NCI-H2227 (cell line): ENCODE measurements around the gene DNAI4.
"Not testable (repeated sequence)": the region's sequence is repeated elsewhere in the genome, so short reads cannot be mapped to it uniquely, and the experiment has no call there.

Source experiments
- DNase-seq: peaks from one replicate; lab custom pipeline; 2025; ENCODE audit not compliant: unreplicated experiment; lab: John Stamatoyannopoulos, UW

The DNAI4 gene

GRCh38 chr1:66848193-66848592 lies 76.5 kb downstream of the DNAI4 start:
- DNase-seq: no peak

- no peak for DNase-seq
These were observed 83.7 kb downstream of the DNAI4 start for GRCh38 chr1:66840929-66841328.

- DNase-seq: no peak
These were observed 89.7 kb downstream of the DNAI4 start for GRCh38 chr1:66834926-66835325.

GRCh38 chr1:66833112-66833511 lies 91.5 kb downstream of the DNAI4 start:
- no peak for DNase-seq

GRCh38 chr1:66831529-66832239 lies 93.0 kb downstream of the DNAI4 start:
- no peak for DNase-seq

- no peak for DNase-seq
These were observed 99.9 kb downstream of the DNAI4 start for GRCh38 chr1:66824771-66825170.

- no peak for DNase-seq
These were observed 114.8 kb downstream of the DNAI4 start for GRCh38 chr1:66809736-66810326.

GRCh38 chr1:66809245-66809644 lies 115.4 kb downstream of the DNAI4 start:
- DNase-seq: no peak

GRCh38 chr1:66795839-66796238 lies 128.8 kb downstream of the DNAI4 start:
- not testable (repeated sequence) for DNase-seq

- DNase-seq: no peak
These were observed 132.7 kb downstream of the DNAI4 start for GRCh38 chr1:66791621-66792610.

- no peak for DNase-seq
These were observed 136.3 kb downstream of the DNAI4 start for GRCh38 chr1:66788231-66788939.

- no peak for DNase-seq
These were observed 137.0 kb downstream of the DNAI4 start for GRCh38 chr1:66787641-66788040.

GRCh38 chr1:66785800-66786199 lies 138.9 kb downstream of the DNAI4 start:
- not testable (repeated sequence) for DNase-seq

GRCh38 chr1:66779475-66780078 lies 145.1 kb downstream of the DNAI4 start:
- no peak for DNase-seq

GRCh38 chr1:66778969-66779368 lies 145.7 kb downstream of the DNAI4 start:
- no peak for DNase-seq

GRCh38 chr1:66778266-66778665 lies 146.4 kb downstream of the DNAI4 start:
- DNase-seq: no peak

GRCh38 chr1:66777831-66778230 lies 146.8 kb downstream of the DNAI4 start:
- DNase-seq: no peak

- no peak for DNase-seq
These were observed 149.0 kb downstream of the DNAI4 start for GRCh38 chr1:66775646-66776045.

- no peak for DNase-seq
These were observed 150.2 kb downstream of the DNAI4 start for GRCh38 chr1:66774438-66774837.

- no peak for DNase-seq
These were observed 151.4 kb downstream of the DNAI4 start for GRCh38 chr1:66773227-66773626.

- no peak for DNase-seq
These were observed 154.0 kb downstream of the DNAI4 start for GRCh38 chr1:66770694-66771093.
